SK-N-SH (cell line): ENCODE results near the gene SSTR4. TPM values are rescaled to one million over a fixed set of nuclear protein-coding genes. Genes with fewer than 3 reads are reported as not detected.

ENCODE experiments used
- CTCF ChIA-PET: fragments of 300-600, 350-600 bp; formaldehyde crosslinking; extraction: SDS; loops from one replicate; lab custom pipeline; 2021; lab: Yijun Ruan, JAX
- POLR2A ChIA-PET: fragments of 350-600 bp; sonication (Branson Sonifier 250); formaldehyde crosslinking; extraction: SDS; loops from one replicate; lab custom pipeline; 2020; ENCODE audit warnings: antibody characterized with exemption, inconsistent platforms; lab: Yijun Ruan, JAX
- DNase-seq: peaks from one replicate; pipeline ENCODE4 v3.0.0; 2012
- H2AFZ ChIP-seq: fragments of 200-600 bp; sonication (generic); 2 replicates; pipeline ENCODE4 v1.8.1; 2016; ENCODE audit warnings: antibody characterized with exemption, mild to moderate bottlenecking, low read depth
- H3F3A ChIP-seq: fragments of 200-600 bp; sonication (generic); replicated peaks from 2 replicates; pipeline ENCODE3; 2016; ENCODE audit warnings: antibody characterized with exemption, mild to moderate bottlenecking; ENCODE audit not compliant: insufficient read depth
- H3K27ac ChIP-seq, 2 experiments: fragments of 200-500 bp in 1 of 2; fragments of 200-600 bp in 1 of 2; sonication (Bioruptor generic) in 1 of 2; sonication (generic), shearing (Covaris generic) in 1 of 2; 2 replicates each; pipeline versions ENCODE4 v1.5.1 to v1.6.1; 2014 to 2016; ENCODE audit warnings: low read depth in 2 of 2, inconsistent platforms in 1 of 2, low read length in 1 of 2, mild to moderate bottlenecking in 1 of 2, mixed read lengths in 1 of 2
- H3K27me3 ChIP-seq: fragments of 200-600 bp; sonication (generic), shearing (Covaris generic); 2 replicates; pipeline ENCODE4 v1.6.1; 2016; ENCODE audit warnings: mixed run types; ENCODE audit not compliant: insufficient read depth
- H3K36me3 ChIP-seq, 2 experiments: fragments of 200-500 bp in 1 of 2; fragments of 200-600 bp in 1 of 2; sonication (Bioruptor generic) in 1 of 2; sonication (generic) in 1 of 2; replicated peaks in 1 of 2; 2 replicates each; pipeline versions ENCODE3 to v1.5.1; 2014 to 2016; ENCODE audit warnings: low read length in 1 of 2, mild to moderate bottlenecking in 1 of 2; ENCODE audit not compliant: insufficient read depth in 2 of 2, control insufficient read depth in 1 of 2
- H3K4me1 ChIP-seq, 2 experiments: fragments of 200-500 bp in 1 of 2; fragments of 200-600 bp in 1 of 2; sonication (Bioruptor generic) in 1 of 2; sonication (generic), shearing (Covaris generic) in 1 of 2; 2 replicates each; pipeline versions ENCODE4 v1.5.1 to v1.6.1; 2014 to 2016; ENCODE audit warnings: low read depth in 1 of 2, low read length in 1 of 2, mixed run types in 1 of 2; ENCODE audit not compliant: insufficient read depth in 2 of 2, control insufficient read depth in 1 of 2
- H3K4me2 ChIP-seq: fragments of 200-600 bp; sonication (generic), shearing (Covaris generic); 2 replicates; pipeline ENCODE4 v1.6.1; 2017; ENCODE audit warnings: mixed run types
- H3K4me3 ChIP-seq, 2 experiments: fragments of 200-500 bp in 1 of 2; fragments of 200-600 bp in 1 of 2; sonication (Bioruptor generic) in 1 of 2; sonication (generic), shearing (Covaris generic) in 1 of 2; 2 replicates each; pipeline versions ENCODE4 v1.5.1 to v1.8.1; 2014 to 2016; ENCODE audit warnings: low read depth in 2 of 2, inconsistent platforms in 1 of 2, low read length in 1 of 2, mild to moderate bottlenecking in 1 of 2, mixed read lengths in 1 of 2, moderate library complexity in 1 of 2
- H3K79me2 ChIP-seq: fragments of 200-600 bp; sonication (generic); 2 replicates; pipeline ENCODE4 v1.8.1; 2017; ENCODE audit warnings: mild to moderate bottlenecking; ENCODE audit not compliant: insufficient read depth
- H3K9ac ChIP-seq: fragments of 200-600 bp; sonication (generic); 2 replicates; pipeline ENCODE4 v1.6.1; 2017; ENCODE audit warnings: mixed run types
- H3K9me2 ChIP-seq: fragments of 200-600 bp; sonication (generic); 2 replicates; pipeline ENCODE4 v1.6.1; 2017; ENCODE audit warnings: mixed run types
- H3K9me3 ChIP-seq: fragments of 200-600 bp; sonication (generic); 2 replicates; pipeline ENCODE4 v1.6.1; 2017; ENCODE audit warnings: mixed run types, mild to moderate bottlenecking, moderate library complexity
- H4K20me1 ChIP-seq: fragments of 200-600 bp; sonication (generic); 2 replicates; pipeline ENCODE4 v1.6.1; 2017; ENCODE audit warnings: mild to moderate bottlenecking, mixed run types; ENCODE audit not compliant: insufficient read depth
- GATA2 ChIP-seq: sonication (generic); formaldehyde crosslinking; IDR thresholded peaks from 2 replicates; pipeline ENCODE4 v1.5.0; 2020; ENCODE audit warnings: mild to moderate bottlenecking, missing genetic modification reagents
- RCOR1 ChIP-seq: fragments of 150-350 bp; IDR thresholded peaks from 2 replicates; pipeline ENCODE4 v1.6.1; 2017; ENCODE audit warnings: antibody characterized with exemption, low read length
- YY1 ChIP-seq: IDR thresholded peaks from 2 replicates; pipeline ENCODE4 v1.4.0; 2012; ENCODE audit warnings: low read depth, mild to moderate bottlenecking
- WGBS: methylation state at CpG from one replicate; pipeline ENCODE4 v1.1.6; 2017; ENCODE audit warnings: low lambda C conversion rate; 5-methylcytosine and 5-hydroxymethylcytosine counted together
- polyA plus RNA-seq, 3 experiments: library from polyadenylated mRNA; depleted of rRNA; stranded (reverse); fragments of >200 nt; gene quantifications; 2 replicates each; pipeline ENCODE4 v1.2.3, GENCODE V29; 2012
- TF ChIP-seq, protein P1 (sequence below): fragments of 150-350 bp; IDR thresholded peaks from 2 replicates; pipeline ENCODE4 v1.6.1; 2016; ENCODE audit warnings: mild to moderate bottlenecking, low read depth, low read length
- TF ChIP-seq, protein P2 (sequence below): fragments of 150-350 bp; IDR thresholded peaks from 2 replicates; pipeline ENCODE4 v1.6.1; 2017; ENCODE audit warnings: antibody characterized with exemption, low read length, low read depth, borderline replicate concordance
- TF ChIP-seq, protein P3 (sequence below): IDR thresholded peaks from 2 replicates; pipeline ENCODE4 v1.4.0; 2012; ENCODE audit warnings: low read depth, borderline replicate concordance

SSTR4 gene
- polyA plus RNA-seq, 1 of the 3 experiments (the other 2 are of a cell fraction), result not detected

DNA sequence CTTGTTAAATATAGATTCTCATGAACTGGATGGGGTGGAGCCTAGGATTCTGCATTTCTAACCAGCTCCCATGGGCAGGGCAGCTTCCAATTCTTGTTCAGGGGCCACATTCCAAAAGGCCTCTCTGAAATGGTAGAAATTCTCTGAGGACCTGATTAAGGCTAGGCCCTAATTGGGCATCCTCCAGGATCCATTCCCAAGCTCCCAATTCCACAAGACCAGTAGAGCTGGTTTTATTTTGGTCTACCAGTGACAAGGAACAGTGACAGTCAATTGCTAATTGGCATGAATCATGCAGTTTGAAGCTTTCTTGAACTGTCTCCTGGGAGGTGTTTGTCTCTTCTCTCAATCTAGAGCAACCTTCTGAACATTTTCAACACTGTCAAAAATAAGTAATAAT lies 11.3 kb downstream of the SSTR4 start:
- Histone ChIP-seq H3K9ac (no peak overlapping the region), H3K9me2 (no peaks in the 10 kb centered on the region), H3K4me1 (no peaks in the 10 kb centered on the region), H2AFZ (no peak overlapping the region), H3K79me2 (no peaks in the 10 kb centered on the region), H3K27ac (no peak overlapping the region), H3K27me3 (peaks cover 94% of the 10 kb centered on the region), H3F3A (no peaks in the 10 kb centered on the region), H4K20me1 (no peaks in the 10 kb centered on the region), H3K36me3 (no peaks in the 10 kb centered on the region), H3K4me3 (no peak overlapping the region), H3K9me3 (no peaks in the 10 kb centered on the region), H3K4me2 (no peak overlapping the region)
- TF ChIP-seq, protein P1, sequence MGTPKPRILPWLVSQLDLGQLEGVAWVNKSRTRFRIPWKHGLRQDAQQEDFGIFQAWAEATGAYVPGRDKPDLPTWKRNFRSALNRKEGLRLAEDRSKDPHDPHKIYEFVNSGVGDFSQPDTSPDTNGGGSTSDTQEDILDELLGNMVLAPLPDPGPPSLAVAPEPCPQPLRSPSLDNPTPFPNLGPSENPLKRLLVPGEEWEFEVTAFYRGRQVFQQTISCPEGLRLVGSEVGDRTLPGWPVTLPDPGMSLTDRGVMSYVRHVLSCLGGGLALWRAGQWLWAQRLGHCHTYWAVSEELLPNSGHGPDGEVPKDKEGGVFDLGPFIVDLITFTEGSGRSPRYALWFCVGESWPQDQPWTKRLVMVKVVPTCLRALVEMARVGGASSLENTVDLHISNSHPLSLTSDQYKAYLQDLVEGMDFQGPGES, result no peak
- ChIA-PET POLR2A (no interaction called here), CTCF (no interaction called here)
- no peak for DNase-seq

DNA sequence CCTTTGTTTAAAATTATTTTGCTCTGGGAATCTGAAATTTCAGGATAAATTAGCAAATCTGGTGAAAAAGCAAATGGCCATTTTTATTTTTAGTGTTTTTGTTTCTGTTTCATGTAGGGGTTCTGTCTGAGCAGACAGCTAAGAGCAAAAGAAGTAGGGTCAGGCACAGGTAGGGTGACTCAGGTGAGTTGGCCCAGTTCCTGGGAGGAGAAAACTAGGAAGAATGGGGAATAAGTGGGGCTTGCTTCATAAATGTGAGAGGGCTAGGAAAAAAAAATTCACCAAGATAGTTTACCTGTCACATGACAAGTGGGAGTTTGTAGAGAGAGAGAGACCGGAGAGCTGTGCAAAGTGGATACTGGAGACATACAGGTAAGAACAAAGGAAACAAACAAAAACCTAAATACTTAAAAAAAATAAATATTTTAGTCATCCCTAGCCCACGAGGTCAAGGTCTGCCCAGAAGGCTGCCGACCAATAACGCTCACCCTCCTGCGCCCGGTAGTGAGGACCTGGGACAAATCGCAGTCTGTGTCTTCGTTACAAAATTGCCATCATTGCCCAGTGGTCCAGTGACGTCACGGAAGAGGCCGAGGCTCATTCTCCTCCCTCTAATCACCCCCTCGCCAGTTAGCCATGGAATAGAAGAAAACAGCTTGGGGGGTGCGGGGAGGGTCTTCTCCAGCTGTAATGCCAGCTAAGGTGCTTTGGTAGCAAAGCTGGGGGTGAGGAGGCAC lies 12.1 kb downstream of the SSTR4 start:
- no peaks in the 10 kb centered on the region for H3K79me2 ChIP-seq

More for the DNA sequence above, 12.1 kb downstream of the SSTR4 start:
- Histone ChIP-seq H3K27ac (no peak overlapping the region), H4K20me1 (no peaks in the 10 kb centered on the region), H3K9ac (no peak overlapping the region), H3K36me3 (no peaks in the 10 kb centered on the region), H3K4me1 (no peaks in the 10 kb centered on the region), H3K9me2 (no peaks in the 10 kb centered on the region), H3K4me2 (no peak overlapping the region), H3K4me3 (no peak overlapping the region), H3F3A (no peaks in the 10 kb centered on the region), H2AFZ (no peak overlapping the region), H3K9me3 (no peaks in the 10 kb centered on the region), H3K27me3 (peaks cover 94% of the 10 kb centered on the region)
- CTCF ChIA-PET, result no interaction called here
- WGBS, result 32% methylated on average over 13 of the region's 13 CpGs
- POLR2A ChIA-PET, result no interaction called here
- DNase-seq, result no peak
- TF ChIP-seq GATA2 (CRISPR knock-in tag) (no peak), YY1 (no peak), RCOR1 (no peak)
- TF ChIP-seq, protein P1, result no peak
- TF ChIP-seq, protein P2, sequence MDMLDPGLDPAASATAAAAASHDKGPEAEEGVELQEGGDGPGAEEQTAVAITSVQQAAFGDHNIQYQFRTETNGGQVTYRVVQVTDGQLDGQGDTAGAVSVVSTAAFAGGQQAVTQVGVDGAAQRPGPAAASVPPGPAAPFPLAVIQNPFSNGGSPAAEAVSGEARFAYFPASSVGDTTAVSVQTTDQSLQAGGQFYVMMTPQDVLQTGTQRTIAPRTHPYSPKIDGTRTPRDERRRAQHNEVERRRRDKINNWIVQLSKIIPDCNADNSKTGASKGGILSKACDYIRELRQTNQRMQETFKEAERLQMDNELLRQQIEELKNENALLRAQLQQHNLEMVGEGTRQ, result no peak
- TF ChIP-seq, protein P3, sequence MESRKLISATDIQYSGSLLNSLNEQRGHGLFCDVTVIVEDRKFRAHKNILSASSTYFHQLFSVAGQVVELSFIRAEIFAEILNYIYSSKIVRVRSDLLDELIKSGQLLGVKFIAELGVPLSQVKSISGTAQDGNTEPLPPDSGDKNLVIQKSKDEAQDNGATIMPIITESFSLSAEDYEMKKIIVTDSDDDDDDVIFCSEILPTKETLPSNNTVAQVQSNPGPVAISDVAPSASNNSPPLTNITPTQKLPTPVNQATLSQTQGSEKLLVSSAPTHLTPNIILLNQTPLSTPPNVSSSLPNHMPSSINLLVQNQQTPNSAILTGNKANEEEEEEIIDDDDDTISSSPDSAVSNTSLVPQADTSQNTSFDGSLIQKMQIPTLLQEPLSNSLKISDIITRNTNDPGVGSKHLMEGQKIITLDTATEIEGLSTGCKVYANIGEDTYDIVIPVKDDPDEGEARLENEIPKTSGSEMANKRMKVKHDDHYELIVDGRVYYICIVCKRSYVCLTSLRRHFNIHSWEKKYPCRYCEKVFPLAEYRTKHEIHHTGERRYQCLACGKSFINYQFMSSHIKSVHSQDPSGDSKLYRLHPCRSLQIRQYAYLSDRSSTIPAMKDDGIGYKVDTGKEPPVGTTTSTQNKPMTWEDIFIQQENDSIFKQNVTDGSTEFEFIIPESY, result no peak
